Measurements from ENCODE around the gene GALNT17. TPM values are rescaled to one million over a fixed set of nuclear protein-coding genes. Genes with fewer than 3 reads are reported as not detected.

GALNT17 gene
- total RNA-seq, 1 donor, result 0.18 TPM

DNA sequence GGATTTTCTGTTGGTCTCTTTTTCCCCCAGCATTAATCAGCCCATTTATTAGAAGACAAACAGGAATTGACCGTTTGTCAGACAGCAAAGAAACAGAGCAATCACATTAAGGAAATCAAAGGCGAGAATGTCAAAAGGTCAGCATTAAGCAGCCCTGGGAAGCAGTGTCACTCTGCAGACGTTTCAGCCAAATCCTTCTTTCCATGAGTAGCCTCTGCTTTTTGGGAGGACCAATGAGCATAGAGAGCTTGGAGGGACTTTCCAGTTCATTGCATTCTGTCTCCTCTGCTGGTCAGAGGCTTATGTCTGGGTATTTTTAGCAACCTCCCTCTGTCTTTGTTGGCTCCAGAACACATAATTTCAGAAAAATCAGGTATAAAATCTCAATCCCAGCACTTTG lies 481.4 kb downstream of the GALNT17 start:
- TF ChIP-seq, protein P1, sequence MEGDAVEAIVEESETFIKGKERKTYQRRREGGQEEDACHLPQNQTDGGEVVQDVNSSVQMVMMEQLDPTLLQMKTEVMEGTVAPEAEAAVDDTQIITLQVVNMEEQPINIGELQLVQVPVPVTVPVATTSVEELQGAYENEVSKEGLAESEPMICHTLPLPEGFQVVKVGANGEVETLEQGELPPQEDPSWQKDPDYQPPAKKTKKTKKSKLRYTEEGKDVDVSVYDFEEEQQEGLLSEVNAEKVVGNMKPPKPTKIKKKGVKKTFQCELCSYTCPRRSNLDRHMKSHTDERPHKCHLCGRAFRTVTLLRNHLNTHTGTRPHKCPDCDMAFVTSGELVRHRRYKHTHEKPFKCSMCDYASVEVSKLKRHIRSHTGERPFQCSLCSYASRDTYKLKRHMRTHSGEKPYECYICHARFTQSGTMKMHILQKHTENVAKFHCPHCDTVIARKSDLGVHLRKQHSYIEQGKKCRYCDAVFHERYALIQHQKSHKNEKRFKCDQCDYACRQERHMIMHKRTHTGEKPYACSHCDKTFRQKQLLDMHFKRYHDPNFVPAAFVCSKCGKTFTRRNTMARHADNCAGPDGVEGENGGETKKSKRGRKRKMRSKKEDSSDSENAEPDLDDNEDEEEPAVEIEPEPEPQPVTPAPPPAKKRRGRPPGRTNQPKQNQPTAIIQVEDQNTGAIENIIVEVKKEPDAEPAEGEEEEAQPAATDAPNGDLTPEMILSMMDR (IDR thresholded peaks at IDR 0.05; ENCODE audit: insufficient read depth, low read length), result no peak
- DNase-seq (ENCODE audit: low read depth), result no peak
- no peak overlapping the region for H3K4me3 ChIP-seq (ENCODE audit: low read depth, low read length)

DNA sequence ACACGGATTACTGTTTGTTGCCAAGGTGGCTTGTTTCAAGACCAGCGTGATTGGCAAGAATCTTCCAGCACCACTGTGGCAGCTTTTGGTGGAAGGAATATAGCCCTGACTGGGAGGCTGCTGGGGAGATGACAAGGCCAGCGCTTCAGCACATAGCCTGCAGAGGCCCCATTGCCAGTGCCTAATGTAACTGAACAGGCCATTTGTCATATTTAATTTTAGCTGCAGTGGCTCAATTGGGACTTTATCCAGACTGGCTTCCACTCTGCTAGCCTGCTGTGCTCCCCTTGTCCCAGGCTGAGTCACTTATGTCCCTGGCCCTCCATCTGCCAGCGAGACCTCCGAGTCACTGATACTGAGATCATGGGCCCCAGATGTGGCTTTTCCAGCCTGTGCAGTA lies 483.1 kb downstream of the GALNT17 start:
- TF ChIP-seq, protein P1 (IDR thresholded peaks at IDR 0.05; ENCODE audit: insufficient read depth, low read length), result no peak
- DNase-seq (ENCODE audit: low read depth), result no peak
- no peak overlapping the region for H3K4me3 ChIP-seq (ENCODE audit: low read depth, low read length)

DNA sequence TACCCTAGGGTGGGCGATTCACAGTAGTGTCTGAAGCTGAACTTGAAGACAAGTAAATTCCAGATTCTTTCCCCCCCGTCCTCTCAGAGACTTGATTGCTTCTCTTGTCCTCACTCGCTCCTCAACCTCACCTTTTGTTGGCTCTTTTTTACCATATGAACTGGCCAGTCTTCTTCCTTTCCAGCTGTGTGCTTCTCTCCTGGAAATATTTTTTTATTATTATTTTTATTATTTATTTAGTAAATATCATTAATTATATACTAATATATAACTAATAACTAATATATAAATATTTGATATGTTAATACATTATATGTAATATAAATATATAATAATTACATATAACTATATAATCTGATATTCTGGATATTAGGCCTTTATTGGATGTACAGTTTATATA lies 484.3 kb downstream of the GALNT17 start:
- no peak overlapping the region for H3K4me3 ChIP-seq (ENCODE audit: low read depth, low read length)
- DNase-seq (ENCODE audit: low read depth), result no peak
- TF ChIP-seq, protein P1 (IDR thresholded peaks at IDR 0.05; ENCODE audit: insufficient read depth, low read length), result no peak

DNA sequence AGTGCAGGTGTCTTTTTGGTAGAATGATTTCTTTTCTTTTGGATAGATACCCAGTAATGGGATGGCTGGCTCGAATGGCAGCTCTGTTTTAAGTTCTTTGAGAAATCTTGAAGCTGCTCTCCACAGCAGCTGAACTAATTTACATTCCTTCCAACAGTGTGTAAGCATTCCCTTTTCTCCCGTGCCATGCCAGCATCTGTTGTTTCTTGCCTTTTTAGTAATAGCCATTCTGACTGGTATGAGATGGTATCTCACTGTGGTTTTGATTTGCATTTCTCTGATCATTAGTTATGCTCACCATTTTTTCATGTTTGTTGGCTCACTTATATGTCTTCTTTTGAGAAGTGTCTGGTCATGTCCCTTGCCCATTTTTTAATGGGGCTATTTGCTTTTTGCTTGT lies 486.3 kb downstream of the GALNT17 start:
- TF ChIP-seq, protein P1 (IDR thresholded peaks at IDR 0.05; ENCODE audit: insufficient read depth, low read length), result no peak
- H3K4me3 ChIP-seq (ENCODE audit: low read depth, low read length), result no peak overlapping the region
- DNase-seq (ENCODE audit: low read depth), result no peak

DNA sequence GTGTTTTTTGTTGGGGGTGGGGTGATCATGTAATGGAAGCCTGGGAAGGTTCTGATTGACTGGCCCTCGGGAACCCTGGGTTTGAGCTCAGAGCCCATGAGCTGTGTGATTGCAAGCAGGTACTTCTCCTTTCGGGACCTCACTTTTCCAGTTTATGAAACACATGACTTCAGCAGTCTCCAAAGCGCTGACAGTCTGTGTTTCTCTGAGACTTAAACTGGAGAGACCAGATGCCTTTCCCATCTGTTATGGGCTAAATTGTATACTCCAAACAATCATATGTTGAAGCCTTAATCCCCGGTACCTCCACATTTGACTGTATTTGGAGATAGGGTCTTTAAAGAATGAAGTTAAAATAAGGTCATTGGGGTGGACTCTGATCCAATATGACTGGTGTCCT lies 493.6 kb downstream of the GALNT17 start:
- TF ChIP-seq, protein P1 (IDR thresholded peaks at IDR 0.05; ENCODE audit: insufficient read depth, low read length), result no peak
- no peak overlapping the region for H3K4me3 ChIP-seq (ENCODE audit: low read depth, low read length)
- DNase-seq (ENCODE audit: low read depth), result no peak

DNA sequence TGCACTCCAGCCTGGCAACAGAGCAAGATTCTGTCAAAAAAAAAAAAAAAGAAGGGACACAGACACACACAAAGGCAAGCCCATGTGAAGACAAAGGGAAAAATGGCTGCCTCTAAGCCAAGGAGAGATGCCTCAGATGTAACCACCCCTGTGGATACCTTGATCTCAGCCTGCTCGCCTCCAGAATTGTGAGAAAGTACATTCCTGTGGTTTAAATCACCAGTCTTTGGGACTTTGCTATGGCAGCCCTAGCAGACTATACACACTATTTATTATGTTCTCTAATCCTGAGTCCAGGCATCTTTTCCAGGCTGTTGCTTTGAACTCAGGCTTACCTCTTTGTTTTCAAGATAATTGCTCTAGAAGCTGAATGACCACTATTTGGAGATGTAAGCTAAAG lies 494.3 kb downstream of the GALNT17 start:
- no peak for DNase-seq (ENCODE audit: low read depth)
- TF ChIP-seq, protein P1 (IDR thresholded peaks at IDR 0.05; ENCODE audit: insufficient read depth, low read length), result no peak
- H3K4me3 ChIP-seq (ENCODE audit: low read depth, low read length), result no peak overlapping the region

DNA sequence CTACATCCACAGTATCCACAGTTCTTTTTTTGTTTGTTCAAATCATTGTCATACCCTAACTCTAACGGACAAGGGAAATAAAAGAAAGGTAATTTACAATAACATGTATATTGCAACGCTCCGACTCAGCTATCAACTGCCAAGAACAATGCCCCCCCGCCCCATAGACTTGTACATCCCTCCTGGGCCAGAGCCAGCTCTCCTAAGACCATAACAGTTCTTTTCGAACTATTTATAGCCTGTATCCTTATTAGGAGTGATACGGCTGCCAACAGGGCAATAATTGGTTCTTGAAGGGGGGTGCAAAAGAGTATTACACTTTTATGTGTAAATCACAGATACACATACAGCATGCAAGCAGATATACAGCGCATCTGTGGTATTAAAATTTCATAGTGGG lies 495.7 kb downstream of the GALNT17 start:
- DNase-seq (ENCODE audit: low read depth), result no peak
- TF ChIP-seq, protein P1 (IDR thresholded peaks at IDR 0.05; ENCODE audit: insufficient read depth, low read length), result no peak

More for the DNA sequence above, 495.7 kb downstream of the GALNT17 start:
- no peak overlapping the region for H3K4me3 ChIP-seq (ENCODE audit: low read depth, low read length)

Data from fibroblast of the aortic adventitia (primary cell).